ENCODE data around the gene OR52A1.

GRCh38 chr11:5129457-5129877 is 25.1 kb downstream of the OR52A1 start:
- TF ChIP-seq, protein P1, sequence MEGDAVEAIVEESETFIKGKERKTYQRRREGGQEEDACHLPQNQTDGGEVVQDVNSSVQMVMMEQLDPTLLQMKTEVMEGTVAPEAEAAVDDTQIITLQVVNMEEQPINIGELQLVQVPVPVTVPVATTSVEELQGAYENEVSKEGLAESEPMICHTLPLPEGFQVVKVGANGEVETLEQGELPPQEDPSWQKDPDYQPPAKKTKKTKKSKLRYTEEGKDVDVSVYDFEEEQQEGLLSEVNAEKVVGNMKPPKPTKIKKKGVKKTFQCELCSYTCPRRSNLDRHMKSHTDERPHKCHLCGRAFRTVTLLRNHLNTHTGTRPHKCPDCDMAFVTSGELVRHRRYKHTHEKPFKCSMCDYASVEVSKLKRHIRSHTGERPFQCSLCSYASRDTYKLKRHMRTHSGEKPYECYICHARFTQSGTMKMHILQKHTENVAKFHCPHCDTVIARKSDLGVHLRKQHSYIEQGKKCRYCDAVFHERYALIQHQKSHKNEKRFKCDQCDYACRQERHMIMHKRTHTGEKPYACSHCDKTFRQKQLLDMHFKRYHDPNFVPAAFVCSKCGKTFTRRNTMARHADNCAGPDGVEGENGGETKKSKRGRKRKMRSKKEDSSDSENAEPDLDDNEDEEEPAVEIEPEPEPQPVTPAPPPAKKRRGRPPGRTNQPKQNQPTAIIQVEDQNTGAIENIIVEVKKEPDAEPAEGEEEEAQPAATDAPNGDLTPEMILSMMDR (IDR thresholded peaks at IDR 0.05), result no peak
- no peak for TF ChIP-seq POLR2A (IDR thresholded peaks at IDR 0.05)

All from Peyer's patch (tissue), 4 donors.